SK-N-SH (cell line): ENCODE data around the gene FAM43A.

Source experiments
- REST ChIP-seq: IDR thresholded peaks from 2 replicates; pipeline ENCODE4 v1.6.1; 2012; ENCODE audit warnings: mild to moderate bottlenecking, low read depth, low read length, moderate library complexity
- ZBTB33 ChIP-seq: IDR thresholded peaks from 2 replicates; pipeline ENCODE4 v1.4.0; 2012; ENCODE audit warnings: low read depth, borderline replicate concordance

GRCh38 chr3:194659778-194660177 is 25.9 kb upstream of the FAM43A start:
- TF ChIP-seq ZBTB33, result no peak
- no peak for TF ChIP-seq REST
